ENCODE measurements around the gene KCNAB2.

GRCh38 chr1:6107409-6108356 is 62.0 kb downstream of the KCNAB2 start:
- TF ChIP-seq CTCF (IDR thresholded peaks at IDR 0.05; ENCODE audit: low read length) (no peak), EZH2 (IDR thresholded peaks at IDR 0.05; ENCODE audit: borderline replicate concordance, low read length) (no peak)
